GM19463 (cell line): ENCODE data around the gene LCN9.
"Not testable (repeated sequence)": the region's sequence is repeated elsewhere in the genome, so short reads cannot be mapped to it uniquely, and the experiment has no call there.

Experiments
- ATAC-seq: cut with Tn5 transposase; IDR thresholded peaks from one replicate; pipeline ENCODE4 v1.9.1; 2021; ENCODE audit warnings: mild to moderate bottlenecking, moderate library complexity; ENCODE audit not compliant: unreplicated experiment

The LCN9 gene

GRCh38 chr9:135670721-135671590, 7.8 kb downstream of the LCN9 start:
- ATAC-seq: no peak

- no peak for ATAC-seq
Measured at GRCh38 chr9:135671591-135672041, 8.5 kb downstream of the LCN9 start.

DNA sequence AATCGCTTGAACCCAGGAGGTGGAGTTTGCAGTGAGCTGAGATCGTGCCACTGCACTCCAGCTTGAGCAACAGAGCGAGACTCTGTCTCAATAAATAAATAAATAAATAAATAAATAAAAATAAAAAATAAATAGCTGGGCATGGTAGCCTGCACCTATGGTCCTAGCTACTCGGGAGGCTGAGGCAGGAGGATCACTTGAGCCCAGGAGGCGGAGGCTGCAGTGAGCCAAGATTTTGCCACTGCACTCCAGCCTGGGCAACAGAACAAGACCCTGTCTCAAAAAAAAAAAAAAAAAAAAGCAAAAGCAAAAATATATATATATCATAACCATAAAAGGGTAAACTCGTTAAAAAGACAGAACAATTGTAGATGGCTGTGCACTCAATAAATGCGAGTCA, 9.7 kb downstream of the LCN9 start:
- ATAC-seq: not testable (repeated sequence)

DNA sequence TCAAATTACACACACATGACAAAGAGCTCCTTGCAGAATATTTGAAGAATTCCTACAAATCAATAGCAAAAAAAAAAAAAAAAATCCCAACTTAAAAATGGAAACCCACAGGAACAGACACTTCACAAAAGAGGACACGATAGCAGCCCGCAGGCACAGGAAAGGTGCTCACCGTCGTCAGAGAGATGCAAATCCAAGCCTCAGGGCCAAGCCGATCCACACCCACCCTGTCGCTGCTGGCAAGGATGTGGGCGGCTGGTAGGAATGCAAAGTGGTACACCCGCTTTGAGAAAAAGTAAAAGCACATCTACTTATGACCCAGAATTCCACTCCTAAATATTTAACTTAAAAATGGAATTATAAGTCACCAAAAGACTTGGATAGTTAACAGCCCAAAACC, 10.8 kb downstream of the LCN9 start:
- ATAC-seq: no peak

- ATAC-seq: no peak
Measured at GRCh38 chr9:135674977-135675376, 11.9 kb downstream of the LCN9 start.

DNA sequence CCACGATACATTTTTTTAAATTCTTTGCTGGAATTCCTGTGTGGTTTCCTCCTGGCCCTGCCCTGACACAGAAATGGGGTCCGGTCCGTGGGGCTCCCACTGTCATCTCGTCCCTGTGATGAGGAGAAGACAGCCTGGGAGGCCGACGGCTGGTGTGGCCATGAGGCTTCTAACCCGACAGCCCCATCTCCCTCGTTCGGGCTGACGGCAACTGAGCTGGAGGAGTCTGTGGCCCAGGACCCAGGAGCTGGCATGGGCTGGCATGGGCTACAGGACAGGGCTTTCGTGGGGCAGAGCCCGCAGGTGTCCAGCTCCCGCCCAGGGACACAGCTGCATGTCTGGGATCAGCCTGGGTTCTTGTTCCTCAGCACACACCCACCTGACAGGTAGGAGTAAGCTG, 13.8 kb downstream of the LCN9 start:
- no peak for ATAC-seq

GRCh38 chr9:135677641-135678168, 14.6 kb downstream of the LCN9 start:
- no peak for ATAC-seq

GRCh38 chr9:135678236-135679017, 15.3 kb downstream of the LCN9 start:
- no peak for ATAC-seq

- no peak for ATAC-seq
Measured at GRCh38 chr9:135680056-135680455, 16.9 kb downstream of the LCN9 start.

DNA sequence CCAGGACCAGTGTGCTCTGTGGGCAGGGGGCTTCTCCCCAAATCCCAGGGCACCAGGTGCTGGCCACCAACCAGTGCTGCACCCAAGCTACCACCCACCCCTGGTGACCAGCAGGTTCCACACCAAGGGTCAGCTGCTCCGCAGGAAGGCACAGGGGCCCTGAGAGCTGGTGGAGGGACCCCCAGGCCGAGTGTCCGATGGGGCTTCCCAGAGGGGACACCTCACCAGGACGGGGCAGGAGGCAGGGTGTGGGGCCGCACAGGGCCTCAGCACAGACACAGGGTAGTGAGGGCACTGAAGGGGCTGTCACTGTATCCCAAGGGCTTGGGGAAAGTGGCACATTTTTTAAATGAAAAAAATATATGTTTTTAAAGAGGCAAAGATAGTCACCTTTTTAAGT, 18.1 kb downstream of the LCN9 start:
- no peak for ATAC-seq

DNA sequence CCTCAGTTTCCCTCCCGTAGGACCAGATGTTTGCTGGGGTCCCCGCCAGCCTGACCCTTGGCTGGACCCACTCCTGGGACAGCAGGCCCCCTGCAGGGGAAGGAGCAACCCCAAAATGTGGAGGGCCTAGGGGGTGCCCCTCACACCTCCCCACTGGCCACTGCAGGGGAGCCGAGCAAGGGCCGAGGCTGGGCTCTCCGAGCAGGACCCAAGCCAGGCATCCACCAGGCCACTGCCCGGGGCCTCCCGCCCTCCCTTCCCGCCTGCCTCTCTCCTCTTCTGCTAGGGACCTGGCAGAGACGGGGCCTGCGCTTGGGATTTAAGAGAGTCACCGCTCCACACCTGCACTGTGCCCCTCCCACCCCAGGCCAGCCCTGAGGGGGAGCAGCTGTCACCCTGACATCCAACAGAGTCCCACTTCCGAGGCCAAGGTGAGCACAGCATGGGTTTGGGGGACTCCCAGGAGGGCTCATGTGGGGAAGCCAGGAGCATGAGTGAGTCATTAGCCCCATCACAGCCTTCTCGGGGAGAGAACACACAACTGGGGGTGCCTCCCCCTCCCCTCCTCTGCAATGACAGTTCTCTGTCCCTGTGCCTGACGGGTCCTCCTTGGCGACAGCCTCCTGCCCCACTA, 20.4 kb downstream of the LCN9 start:
- no peak for ATAC-seq

- no peak for ATAC-seq
Measured at GRCh38 chr9:135684691-135685090, 21.6 kb downstream of the LCN9 start.

GRCh38 chr9:135687216-135687615, 24.1 kb downstream of the LCN9 start:
- ATAC-seq: no peak

- ATAC-seq: no peak
Measured at GRCh38 chr9:135689011-135689410, 25.9 kb downstream of the LCN9 start.

GRCh38 chr9:135690836-135691570, 27.9 kb downstream of the LCN9 start:
- no peak for ATAC-seq

GRCh38 chr9:135692410-135692809, 29.3 kb downstream of the LCN9 start:
- no peak for ATAC-seq

- ATAC-seq: no peak
Measured at GRCh38 chr9:135693265-135693664, 30.2 kb downstream of the LCN9 start.

GRCh38 chr9:135693771-135694170, 30.7 kb downstream of the LCN9 start:
- no peak for ATAC-seq

- ATAC-seq: no peak
Measured at GRCh38 chr9:135694414-135694813, 31.3 kb downstream of the LCN9 start.

- no peak for ATAC-seq
Measured at GRCh38 chr9:135695036-135695435, 31.9 kb downstream of the LCN9 start.

- ATAC-seq: no peak
Measured at GRCh38 chr9:135695642-135696041, 32.5 kb downstream of the LCN9 start.
